Osteocyte (in vitro differentiated cells): ENCODE results near the gene KCNQ5. TPM values are rescaled to one million over a fixed set of nuclear protein-coding genes. Genes with fewer than 3 reads are reported as not detected.

Source experiments
- DNase-seq: peaks from one replicate; pipeline ENCODE4 v3.0.0; 2021; ENCODE audit warnings: mixed read lengths; ENCODE audit not compliant: unreplicated experiment; ENCODE audit errors: extremely low spot score
- H3K27ac Mint-ChIP-seq: one replicate; pipeline ENCODE4 v1.8.0; 2021; ENCODE audit warnings: mild to moderate bottlenecking, mixed read lengths; ENCODE audit not compliant: unreplicated experiment
- H3K27me3 Mint-ChIP-seq: one replicate; pipeline ENCODE4 v1.8.0; 2021; ENCODE audit warnings: mixed read lengths; ENCODE audit not compliant: unreplicated experiment
- H3K36me3 Mint-ChIP-seq: one replicate; pipeline ENCODE4 v1.8.0; 2021; ENCODE audit warnings: mixed read lengths; ENCODE audit not compliant: unreplicated experiment
- H3K4me1 Mint-ChIP-seq: one replicate; pipeline ENCODE4 v1.8.0; 2021; ENCODE audit warnings: mixed read lengths; ENCODE audit not compliant: unreplicated experiment
- H3K4me3 Mint-ChIP-seq: one replicate; pipeline ENCODE4 v1.8.0; 2021; ENCODE audit warnings: mild to moderate bottlenecking, moderate library complexity, mixed read lengths; ENCODE audit not compliant: unreplicated experiment
- H3K9me3 Mint-ChIP-seq: one replicate; pipeline ENCODE4 v1.8.0; 2021; ENCODE audit warnings: mixed read lengths; ENCODE audit not compliant: unreplicated experiment
- total RNA-seq: library from RNA; stranded (reverse); gene quantifications from 2 replicates; pipeline ENCODE4 v1.2.1, GENCODE V29; 2021
- TF ChIP-seq, protein P1 (sequence below): fragments of 200-600 bp; sonication (generic); IDR thresholded peaks from 2 replicates; pipeline ENCODE4 v1.5.0; 2021; ENCODE audit warnings: antibody characterized with exemption, mild to moderate bottlenecking, moderate library complexity

Gene KCNQ5
- total RNA-seq, 1 donor from 2014 or later: 7.2 TPM

DNA sequence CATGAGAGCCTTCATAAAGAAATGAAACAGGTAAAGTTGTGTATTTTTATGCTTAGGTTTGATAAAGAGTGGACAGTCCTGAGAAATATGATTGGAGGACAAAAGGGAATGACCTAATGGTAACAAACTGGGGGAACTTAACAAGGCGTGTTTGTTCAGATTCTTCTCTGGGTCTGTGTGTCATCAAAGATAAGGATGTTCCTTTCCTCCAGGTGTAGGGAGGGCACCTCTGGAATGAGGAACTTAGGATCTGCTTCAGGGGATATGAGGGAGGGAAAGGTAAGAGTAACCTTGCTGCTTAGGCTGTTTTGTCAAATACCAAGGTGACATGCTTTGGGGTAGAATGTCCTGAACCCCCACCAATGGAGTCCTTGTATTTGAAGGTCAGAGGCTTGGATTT, 291.9 kb downstream of the KCNQ5 start:
- no peak for DNase-seq
- no peaks in the 10 kb centered on the region for H3K27me3 Mint-ChIP-seq
- no peak overlapping the region for H3K27ac Mint-ChIP-seq
- H3K4me1 Mint-ChIP-seq: peaks cover 12% of the 10 kb centered on the region
- TF ChIP-seq, protein P1, sequence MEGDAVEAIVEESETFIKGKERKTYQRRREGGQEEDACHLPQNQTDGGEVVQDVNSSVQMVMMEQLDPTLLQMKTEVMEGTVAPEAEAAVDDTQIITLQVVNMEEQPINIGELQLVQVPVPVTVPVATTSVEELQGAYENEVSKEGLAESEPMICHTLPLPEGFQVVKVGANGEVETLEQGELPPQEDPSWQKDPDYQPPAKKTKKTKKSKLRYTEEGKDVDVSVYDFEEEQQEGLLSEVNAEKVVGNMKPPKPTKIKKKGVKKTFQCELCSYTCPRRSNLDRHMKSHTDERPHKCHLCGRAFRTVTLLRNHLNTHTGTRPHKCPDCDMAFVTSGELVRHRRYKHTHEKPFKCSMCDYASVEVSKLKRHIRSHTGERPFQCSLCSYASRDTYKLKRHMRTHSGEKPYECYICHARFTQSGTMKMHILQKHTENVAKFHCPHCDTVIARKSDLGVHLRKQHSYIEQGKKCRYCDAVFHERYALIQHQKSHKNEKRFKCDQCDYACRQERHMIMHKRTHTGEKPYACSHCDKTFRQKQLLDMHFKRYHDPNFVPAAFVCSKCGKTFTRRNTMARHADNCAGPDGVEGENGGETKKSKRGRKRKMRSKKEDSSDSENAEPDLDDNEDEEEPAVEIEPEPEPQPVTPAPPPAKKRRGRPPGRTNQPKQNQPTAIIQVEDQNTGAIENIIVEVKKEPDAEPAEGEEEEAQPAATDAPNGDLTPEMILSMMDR: no peak
- no peak overlapping the region for H3K4me3 Mint-ChIP-seq
- H3K9me3 Mint-ChIP-seq: no peaks in the 10 kb centered on the region
- H3K36me3 Mint-ChIP-seq: no peaks in the 10 kb centered on the region

DNA sequence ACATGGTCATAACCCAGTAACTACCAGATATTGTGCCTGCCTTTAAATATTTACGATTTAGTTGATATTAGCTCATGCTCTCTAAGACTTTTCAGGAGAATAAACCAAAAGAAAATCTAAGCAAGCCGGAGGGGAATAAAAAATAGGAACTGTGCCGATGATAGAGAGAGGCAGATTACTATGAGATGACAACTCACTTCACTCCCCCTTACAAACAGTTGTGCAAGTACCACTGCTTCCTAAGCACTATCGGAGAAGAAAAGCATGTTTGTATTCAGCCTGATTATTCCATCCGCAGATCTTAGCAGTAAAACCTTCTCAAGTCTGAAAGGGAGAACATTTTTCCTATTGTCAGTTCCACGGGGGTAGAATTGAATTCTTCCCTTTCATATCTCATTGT, 294.4 kb downstream of the KCNQ5 start:
- H3K4me1 Mint-ChIP-seq: peaks cover 11% of the 10 kb centered on the region

DNA sequence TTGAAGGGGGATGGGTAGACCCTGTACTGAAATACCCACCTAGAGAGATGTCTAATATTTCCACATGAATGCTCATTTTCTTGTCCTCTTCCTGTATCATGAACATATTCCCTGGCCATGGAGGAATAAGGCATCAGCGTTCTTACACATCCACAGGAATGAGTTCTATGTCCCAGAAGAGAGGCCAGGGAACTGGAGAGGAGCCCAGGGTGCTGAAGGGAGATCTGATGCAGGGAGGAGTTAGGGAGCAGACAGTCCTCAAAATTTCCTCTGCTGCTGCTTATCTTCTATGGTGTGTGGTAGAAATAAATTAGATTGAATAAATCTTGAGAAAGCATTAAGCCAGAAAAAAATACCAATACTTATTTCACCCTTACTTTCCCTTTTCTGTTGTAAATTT, 295.0 kb downstream of the KCNQ5 start:
- H3K9me3 Mint-ChIP-seq: no peaks in the 10 kb centered on the region
- no peak overlapping the region for H3K27ac Mint-ChIP-seq
- H3K36me3 Mint-ChIP-seq: no peaks in the 10 kb centered on the region
- TF ChIP-seq, protein P1: no peak
- H3K4me3 Mint-ChIP-seq: no peak overlapping the region
- H3K4me1 Mint-ChIP-seq: peaks cover 5% of the 10 kb centered on the region
- H3K27me3 Mint-ChIP-seq: no peaks in the 10 kb centered on the region
- DNase-seq: no peak

More for the DNA sequence above, 294.4 kb downstream of the KCNQ5 start:
- Mint-ChIP-seq H3K9me3 (no peaks in the 10 kb centered on the region), H3K27ac (no peak overlapping the region), H3K4me3 (no peak overlapping the region), H3K27me3 (no peaks in the 10 kb centered on the region), H3K36me3 (no peaks in the 10 kb centered on the region)
- DNase-seq: no peak
- TF ChIP-seq, protein P1: no peak

DNA sequence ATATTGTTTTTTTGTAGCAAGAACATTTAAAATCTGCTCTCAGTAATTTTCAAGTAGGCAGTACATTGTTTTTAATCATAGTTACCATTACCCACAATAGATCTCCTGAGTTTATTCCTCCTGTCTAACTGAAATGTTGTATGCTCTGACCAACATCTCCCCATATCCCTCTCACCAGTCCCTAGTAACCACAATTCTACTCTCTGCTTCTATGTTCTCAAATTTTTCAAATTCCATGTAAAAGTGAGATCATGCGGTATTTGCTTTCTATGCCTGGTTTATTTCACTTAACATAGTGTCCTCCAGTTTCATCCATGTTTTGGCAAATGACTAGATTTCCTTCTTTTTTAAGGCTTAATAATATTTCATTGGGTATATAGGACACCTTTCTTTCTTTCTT, 300.5 kb downstream of the KCNQ5 start:
- TF ChIP-seq, protein P1: no peak
- no peak overlapping the region for H3K27ac Mint-ChIP-seq
- no peak overlapping the region for H3K4me3 Mint-ChIP-seq
- H3K4me1 Mint-ChIP-seq: peaks cover 7% of the 10 kb centered on the region
- no peaks in the 10 kb centered on the region for H3K36me3 Mint-ChIP-seq
- no peaks in the 10 kb centered on the region for H3K27me3 Mint-ChIP-seq
- no peak for DNase-seq
- H3K9me3 Mint-ChIP-seq: peaks cover 4% of the 10 kb centered on the region

DNA sequence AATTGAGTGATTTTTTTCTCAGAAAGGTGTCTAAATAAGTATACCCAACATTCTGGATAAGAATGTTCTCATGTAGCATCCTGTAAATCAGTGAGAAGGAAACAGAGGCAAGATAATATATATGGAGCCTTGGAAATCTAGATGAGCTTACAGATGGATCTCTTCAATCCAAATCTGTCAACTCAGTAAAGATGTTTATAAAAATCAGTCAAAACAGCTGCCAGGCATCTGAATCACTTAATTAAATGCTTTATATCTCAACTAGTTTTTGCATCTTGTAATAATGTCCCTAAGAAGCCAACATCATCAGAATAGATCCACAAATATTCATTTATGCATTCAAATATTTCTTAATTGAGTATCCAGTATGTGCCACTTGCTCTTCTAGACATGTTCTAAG, 303.3 kb downstream of the KCNQ5 start:
- Mint-ChIP-seq H3K4me1 (peaks cover 12% of the 10 kb centered on the region), H3K9me3 (peaks cover 4% of the 10 kb centered on the region), H3K27me3 (no peaks in the 10 kb centered on the region), H3K27ac (no peak overlapping the region), H3K4me3 (no peak overlapping the region), H3K36me3 (no peaks in the 10 kb centered on the region)
- TF ChIP-seq, protein P1: no peak
- DNase-seq: no peak
